HG03457 (cell line): ENCODE measurements around the gene DNMT3B.

Source experiments
- ATAC-seq: cut with Tn5 transposase; IDR thresholded peaks from one replicate; pipeline ENCODE4 v1.9.1; 2021; ENCODE audit warnings: moderate number of reproducible peaks; ENCODE audit not compliant: unreplicated experiment

Gene DNMT3B

GRCh38 chr20:32849577-32849976 is 87.4 kb downstream of the DNMT3B start:
- no peak for ATAC-seq

DNA sequence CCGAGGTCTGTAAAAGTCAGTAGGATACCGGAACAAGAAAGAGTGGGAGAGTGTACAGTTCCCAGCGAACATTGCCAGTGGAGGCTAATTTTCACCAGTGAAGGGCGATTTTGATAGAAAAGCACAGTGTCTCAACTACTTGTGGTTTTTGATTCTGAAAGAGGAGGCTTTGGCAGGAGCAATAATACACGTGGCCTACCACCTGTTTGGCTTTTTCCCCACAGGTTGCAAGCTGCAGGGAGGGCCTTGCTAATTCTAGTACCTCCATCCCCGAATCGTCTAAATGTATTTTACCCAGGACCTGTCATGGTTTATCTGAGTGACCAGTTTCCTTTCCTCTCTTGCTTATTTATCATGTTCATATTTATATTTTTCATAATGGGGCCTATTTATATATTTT is 93.2 kb downstream of the DNMT3B start:
- no peak for ATAC-seq

DNA sequence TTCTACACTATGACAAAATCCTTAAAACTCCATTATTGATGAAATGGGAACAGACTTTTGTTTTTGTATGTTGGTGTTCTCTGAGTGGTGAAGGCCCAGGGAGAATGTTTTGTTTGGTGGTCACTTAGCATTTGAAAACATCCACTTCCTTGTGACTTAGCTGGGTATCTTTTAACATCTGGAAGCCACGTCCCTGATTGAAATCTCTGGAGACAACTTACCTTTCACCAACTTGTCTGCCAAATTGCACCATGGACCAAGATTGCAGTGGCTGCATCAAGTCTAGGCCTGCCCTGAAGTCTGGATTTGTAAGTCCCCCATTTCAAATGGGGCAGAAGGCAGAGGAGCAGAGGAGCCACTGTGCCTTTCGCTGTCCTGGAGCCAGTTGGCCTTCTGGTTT is 96.0 kb downstream of the DNMT3B start:
- no peak for ATAC-seq
